Stimulated activated CD4-positive, alpha-beta T cell treated with anti-CD3 and anti-CD28 coated beads, Interleukin-2, amount 100 ng/mL, for 4 hours (primary cell): ENCODE measurements around the gene TEX14.

Source experiments
- DNase-seq: peaks from one replicate; pipeline ENCODE4 v3.0.0-alpha.2; 2020; ENCODE audit warnings: low read depth

Gene TEX14

GRCh38 chr17:58527949-58528348 lies 163.9 kb downstream of the TEX14 start:
- no peak for DNase-seq

DNA sequence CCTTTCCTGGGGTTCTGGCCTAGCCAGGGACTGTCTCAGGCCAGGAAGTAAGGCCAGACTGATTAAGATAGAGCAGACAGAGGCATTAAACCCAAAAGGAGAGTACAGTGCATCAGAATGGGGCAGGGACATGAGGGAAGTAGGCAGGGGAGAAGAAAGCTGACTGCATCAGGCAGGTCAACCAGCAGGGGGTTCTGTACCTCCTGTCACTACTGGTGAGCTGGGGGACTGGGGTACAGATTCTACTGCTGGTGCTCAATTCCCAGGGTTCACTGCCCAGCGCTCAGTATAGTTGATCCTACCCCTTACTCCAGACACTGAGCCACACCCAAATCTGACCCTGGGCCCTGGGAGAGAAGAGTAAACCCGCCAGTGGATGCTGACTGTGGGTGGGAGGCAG lies 164.5 kb downstream of the TEX14 start:
- DNase-seq, result no peak

DNA sequence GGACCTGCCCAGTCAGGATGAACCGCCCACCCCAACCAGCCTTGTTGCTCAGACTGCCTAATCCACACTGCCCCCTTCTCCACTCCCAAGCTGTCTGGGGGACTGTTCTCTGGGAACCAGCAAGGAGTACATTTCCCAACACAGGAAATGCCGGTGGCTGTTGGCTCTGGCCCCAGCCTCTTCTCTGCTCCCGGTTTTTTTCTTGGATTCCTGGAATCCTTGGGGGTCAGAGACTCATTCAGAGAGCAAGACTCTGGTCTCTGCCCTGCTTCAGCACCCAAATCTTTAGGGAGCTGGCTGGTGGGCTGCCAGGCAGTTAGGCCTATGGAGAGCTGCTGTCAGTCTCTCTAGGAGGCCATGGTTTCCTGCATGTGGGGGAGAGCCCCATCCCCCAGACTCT lies 166.6 kb downstream of the TEX14 start:
- DNase-seq, result no peak

DNA sequence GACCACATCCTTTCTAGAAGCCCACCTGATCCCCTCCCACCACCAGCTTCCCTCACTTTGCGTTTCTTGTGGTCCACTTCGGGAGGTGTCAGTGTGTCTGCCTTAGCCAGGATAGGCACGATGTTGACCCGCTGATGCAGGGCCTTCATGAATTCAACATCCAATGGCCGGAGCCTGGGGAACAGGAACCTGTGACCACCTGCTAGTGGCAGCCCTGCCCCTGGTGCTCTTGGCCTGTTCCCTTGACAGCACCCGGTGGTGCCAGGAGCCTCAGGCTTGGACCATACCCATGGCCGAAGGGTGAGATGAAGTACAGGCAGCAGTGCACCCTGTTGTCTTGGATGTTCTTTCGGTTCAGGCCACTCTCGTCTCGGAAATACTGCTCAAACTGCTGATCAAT lies 170.2 kb downstream of the TEX14 start:
- DNase-seq, result no peak

- no peak for DNase-seq
Observed at GRCh38 chr17:58520843-58521430, 170.9 kb downstream of the TEX14 start.

GRCh38 chr17:58517928-58518609 lies 173.8 kb downstream of the TEX14 start:
- DNase-seq, result peak; percentile 99

- no peak for DNase-seq
Observed at GRCh38 chr17:58517378-58517927, 174.4 kb downstream of the TEX14 start.

DNA sequence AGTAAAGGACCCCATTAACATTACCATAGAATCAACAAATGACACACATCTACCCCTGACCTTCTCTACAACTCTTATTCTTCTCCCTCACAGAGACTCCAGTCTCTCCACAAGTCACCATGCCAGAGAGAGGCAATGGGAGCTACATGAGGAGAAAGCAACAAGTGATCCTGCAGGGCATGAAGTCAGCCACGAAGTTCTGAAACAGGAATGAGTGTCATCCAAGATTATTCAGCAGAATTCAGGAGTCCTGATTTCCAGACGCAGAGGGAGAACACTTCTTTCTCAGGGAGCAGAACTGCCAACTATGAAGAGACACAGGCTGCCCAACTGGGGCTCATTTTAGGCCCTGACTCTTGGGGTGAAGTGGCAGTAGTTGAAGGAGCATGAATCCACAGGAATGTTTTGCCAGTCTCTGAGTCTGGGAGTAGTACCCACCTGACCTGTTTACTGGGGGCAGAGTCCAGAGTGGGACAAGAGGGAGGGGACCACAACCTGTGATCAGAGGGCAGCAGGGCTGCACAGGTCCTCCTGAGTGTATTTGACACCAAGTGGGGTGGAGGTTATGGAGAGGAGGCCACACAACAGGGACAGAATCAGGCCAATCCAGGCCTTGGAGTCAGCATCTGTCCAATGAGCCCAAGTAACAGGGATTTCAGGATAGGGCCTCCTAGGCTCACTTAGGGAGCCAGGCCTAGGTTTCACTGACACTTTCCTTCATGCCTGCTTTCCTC lies 175.0 kb downstream of the TEX14 start:
- DNase-seq, result no peak

- no peak for DNase-seq
Observed at GRCh38 chr17:58515286-58515685, 176.6 kb downstream of the TEX14 start.

DNA sequence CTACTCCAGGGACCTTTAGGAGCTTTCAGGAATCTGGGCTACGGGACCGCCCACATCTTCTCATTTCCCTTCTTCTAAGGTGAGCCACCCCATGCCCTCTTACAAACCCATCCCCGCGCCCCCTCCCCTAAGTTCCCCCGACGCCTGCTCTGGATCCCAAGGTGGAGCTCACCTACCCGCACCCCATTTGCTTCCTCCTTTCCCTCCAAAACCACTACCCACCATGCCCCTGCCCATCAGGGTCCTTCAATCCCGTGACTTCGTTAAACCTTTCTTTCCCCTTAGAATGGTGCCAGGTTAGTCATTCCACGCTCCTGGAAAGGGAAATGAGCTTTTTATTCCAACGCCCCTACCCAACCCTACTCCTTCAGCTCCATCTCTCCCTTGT lies 177.1 kb downstream of the TEX14 start:
- DNase-seq, result no peak

GRCh38 chr17:58513965-58514769 lies 177.7 kb downstream of the TEX14 start, which contains the start of gene MTMR4:
Gene MTMR4 (minus strand): TSS chr17:58514638. CDS start chr17:58514407, 231 bp downstream.
- peak; percentile 68 for DNase-seq

DNA sequence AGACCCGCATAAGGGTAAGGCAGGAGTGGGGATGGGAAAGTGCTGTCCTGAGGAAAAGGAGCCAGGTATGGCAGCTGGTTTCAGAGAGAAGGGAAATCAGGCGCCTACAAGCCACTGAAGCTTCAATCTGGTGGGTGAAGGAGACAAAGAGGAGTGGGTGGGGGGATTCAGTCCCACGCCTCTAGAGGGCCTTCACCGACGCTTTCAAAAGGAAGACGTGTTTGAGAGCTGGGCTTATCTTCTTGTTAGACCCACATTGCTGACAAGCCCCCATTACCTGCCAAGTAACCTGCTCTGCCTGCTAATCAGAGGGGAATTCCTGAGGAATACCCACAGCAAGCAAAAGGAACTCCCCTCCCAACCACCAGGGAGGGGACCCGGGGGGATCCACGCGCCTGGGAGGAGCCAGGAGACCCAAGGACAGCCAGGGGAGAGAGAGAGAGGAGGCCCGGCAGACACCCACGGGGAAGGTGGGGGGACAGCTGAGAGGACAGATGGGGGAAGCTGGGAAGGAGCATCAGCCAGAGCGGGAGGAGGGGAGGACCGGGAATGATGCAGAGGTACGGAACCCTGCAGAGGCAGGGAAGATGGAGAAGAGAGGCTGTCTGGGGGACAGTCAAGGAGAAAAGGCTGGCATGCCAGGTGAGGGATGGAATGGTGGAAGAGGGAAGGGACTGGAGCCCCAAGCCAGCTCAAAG lies 178.4 kb downstream of the TEX14 start:
- DNase-seq, result no peak

DNA sequence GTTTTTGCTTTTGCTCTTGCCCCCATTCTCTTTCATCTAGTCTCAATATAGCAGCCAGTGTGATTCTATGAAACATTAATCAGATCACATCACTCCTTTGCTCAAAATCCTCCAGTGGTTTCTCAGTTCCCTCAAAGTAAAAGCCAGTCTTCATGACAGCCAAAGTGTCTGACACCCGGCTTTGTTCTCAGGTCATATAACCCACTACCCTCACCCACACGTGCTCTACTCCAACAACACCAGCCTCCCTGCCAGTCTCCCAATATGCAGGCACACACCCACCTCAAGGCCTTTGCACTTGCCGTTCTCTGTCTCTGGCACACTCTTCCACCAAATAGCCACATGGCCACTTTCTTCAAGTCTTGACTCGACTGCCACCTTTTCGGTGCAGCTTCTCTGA lies 181.8 kb downstream of the TEX14 start:
- no peak for DNase-seq

DNA sequence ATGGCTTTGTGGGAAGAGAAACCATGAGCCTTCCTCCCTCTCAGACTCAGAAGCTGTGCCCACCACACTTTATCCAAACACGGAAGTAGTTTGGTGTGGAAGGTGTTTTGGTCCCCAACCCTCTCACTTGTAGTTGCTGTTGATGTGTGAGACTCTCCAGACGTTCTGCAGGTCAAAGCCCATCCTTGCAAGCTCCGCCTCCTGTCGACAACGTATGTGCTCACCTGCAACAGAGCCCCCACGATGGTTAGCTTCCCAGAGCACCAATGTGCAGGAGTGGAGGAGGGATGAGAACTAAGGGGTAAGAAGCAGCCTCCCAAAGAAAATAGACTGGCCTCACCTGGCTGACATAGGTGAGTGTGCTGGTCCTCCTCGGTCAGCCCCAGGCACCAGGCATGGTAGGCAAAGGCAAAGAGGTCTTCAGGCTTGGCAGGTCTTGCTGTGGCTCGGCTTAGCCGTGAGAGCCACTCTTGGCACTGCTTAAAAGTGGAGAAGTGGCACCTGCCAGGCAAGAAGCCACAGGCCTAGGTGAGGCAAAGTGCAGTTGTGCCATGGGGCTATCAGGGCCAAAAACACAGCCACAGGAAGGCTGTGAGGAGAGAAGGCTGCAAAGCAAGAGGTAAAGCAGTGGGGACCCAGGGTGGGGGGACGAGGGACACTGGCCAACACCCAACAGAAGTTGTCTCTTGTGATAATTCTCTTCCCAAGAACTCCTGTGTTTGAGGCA lies 183.3 kb downstream of the TEX14 start:
- DNase-seq, result no peak

DNA sequence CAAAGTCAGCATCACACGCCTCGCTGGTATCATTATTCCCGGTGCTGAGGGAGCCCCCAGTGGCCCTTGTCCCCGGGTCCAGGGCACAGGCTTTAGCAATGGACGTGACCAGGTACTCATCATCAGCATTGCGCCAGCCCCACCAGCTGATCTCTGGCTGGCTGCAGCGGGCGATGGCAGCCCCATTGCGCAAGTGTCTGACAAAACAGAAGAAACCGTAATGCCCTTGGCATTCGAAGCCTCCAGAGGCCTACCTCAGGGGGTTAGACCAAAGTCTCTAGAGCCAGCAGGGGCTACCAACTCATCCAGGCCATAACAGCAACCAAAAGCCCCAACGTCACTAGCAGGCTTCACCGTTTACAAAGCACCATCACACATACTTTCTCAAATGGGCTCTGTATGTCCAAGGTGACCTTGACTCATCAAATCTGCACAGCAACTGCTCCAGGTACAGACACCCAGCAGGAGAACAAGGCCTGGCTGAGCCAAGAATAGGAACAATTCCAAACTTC lies 184.7 kb downstream of the TEX14 start:
- DNase-seq, result no peak
